Ovary (tissue), 3 donors: Measurements from ENCODE around the gene ADAMTS20.

Source experiments
- CTCF ChIP-seq, 3 donors: fragments of 450-650 bp in 2 of 3; fragments of 200-600 bp in 1 of 3; IDR thresholded peaks; one replicate each; pipeline versions ENCODE4 v1.5.1 to v1.8.0; 2016 to 2022; ENCODE audit warnings: antibody characterized with exemption in 3 of 3, mild to moderate bottlenecking in 1 of 3
- POLR2A ChIP-seq: fragments of 450-650 bp; IDR thresholded peaks from one replicate; pipeline ENCODE4 v1.6.1; 2017; ENCODE audit warnings: antibody characterized with exemption, mild to moderate bottlenecking, moderate library complexity
- donor health status: DM: no; HTN: no; CAD: no.

GRCh38 chr12:43434614-43435013 is 117.4 kb downstream of the ADAMTS20 start:
- TF ChIP-seq CTCF (IDR thresholded peaks at IDR 0.05) (no peak), POLR2A (no peak)
